GM12873 (cell line): ENCODE results near the gene LIPC.

Experiments
- CTCF ChIP-seq: IDR thresholded peaks from 2 replicates; pipeline ENCODE4 v1.5.1; 2012; ENCODE audit warnings: low read depth, mild to moderate bottlenecking, moderate library complexity, low read length, control low read depth; ENCODE audit not compliant: insufficient read depth; ENCODE audit errors: missing control alignments

Gene LIPC

DNA sequence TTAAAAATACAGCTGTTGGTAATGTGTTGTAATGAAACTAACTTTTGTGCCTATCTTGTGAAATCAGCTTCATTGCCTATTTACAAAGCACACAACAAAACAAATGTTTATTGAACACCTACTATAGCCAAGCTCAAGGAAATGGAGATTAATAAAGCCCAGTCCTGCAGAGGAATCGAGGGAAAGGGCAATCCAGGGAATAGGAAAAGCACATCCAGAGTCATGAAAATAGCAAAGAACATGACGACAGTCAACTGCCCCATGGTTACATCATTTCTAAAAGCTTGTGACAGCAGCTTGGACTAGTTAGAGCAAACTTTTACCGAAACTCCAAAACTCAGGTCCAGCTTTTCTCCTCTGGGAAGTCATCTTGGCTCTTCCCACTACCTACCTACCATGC lies 157.3 kb downstream of the LIPC start:
- no peak for TF ChIP-seq CTCF

DNA sequence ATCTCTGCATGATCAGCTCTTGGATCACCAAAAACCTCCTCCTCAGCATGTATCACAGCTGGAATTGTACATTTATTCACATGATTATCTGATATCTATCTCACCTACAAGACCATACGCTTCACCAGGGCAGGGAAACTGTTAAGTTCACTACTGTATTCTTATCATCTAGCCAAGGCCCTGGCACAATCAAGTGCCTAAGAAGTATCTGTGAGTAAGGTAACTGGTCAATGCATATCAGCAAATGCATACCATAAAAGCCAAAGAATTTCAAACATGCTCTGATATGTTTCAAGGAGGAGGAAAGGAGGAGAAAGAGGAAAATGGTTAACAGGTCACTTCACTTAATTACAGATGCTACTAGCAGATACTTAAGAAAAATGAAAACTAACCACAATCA lies 158.4 kb downstream of the LIPC start:
- TF ChIP-seq CTCF = no peak

- no peak for TF ChIP-seq CTCF
Observed at GRCh38 chr15:58590926-58591325, 159.1 kb downstream of the LIPC start.

- no peak for TF ChIP-seq CTCF
Observed at GRCh38 chr15:58593870-58594269, 162.1 kb downstream of the LIPC start.

DNA sequence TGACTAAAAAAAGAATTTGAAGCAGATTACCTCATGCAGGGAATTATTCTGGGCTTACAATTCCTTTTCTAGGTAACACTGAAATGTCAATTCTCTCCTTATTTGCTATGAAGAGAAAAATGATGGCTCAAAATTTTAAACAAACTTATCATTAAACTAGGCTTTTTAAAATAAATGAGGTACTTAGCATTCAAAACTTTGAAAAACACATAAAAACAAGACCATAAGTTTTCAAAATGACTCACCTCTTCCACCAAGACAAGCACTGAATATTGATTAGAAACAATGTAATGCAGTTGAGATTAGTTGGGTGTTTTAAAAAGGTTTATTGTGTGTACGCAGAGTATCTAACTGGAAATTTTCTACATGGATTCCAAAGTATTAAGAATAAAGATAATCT lies 163.1 kb downstream of the LIPC start:
- no peak for TF ChIP-seq CTCF

DNA sequence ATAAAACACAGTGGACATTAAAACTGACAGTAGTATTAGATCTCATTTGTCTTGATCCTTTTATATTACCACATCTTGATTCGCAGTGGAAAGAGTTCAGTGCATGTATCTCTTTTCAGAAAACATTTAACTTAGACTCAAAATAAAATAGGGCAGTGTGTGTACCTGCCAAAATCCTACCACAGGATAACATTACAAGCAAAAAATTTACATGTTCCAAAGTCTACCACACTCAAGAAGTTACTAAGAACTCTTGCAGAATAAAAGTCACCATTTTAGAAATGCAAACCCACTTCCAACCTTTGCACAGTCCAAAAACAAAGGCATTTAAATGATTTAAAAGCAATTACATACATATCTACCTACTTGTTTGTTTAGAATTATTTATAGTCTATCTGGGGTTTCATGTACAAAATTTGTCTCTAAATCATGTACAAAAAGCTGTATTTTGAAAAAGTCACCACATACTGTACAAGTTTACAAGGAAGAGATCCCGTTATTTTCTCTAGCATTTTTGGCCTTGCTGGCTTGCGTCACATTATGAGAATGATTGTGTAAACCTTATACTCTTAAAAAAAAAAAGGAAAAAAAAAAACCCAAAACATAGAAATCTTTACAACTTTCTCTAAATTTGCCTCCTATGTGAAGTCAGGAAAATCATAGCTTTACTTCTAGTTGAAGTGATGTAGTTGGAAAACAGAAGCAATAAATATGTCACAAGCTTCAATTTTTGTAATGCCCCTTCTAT lies 163.9 kb downstream of the LIPC start:
- TF ChIP-seq CTCF = no peak

DNA sequence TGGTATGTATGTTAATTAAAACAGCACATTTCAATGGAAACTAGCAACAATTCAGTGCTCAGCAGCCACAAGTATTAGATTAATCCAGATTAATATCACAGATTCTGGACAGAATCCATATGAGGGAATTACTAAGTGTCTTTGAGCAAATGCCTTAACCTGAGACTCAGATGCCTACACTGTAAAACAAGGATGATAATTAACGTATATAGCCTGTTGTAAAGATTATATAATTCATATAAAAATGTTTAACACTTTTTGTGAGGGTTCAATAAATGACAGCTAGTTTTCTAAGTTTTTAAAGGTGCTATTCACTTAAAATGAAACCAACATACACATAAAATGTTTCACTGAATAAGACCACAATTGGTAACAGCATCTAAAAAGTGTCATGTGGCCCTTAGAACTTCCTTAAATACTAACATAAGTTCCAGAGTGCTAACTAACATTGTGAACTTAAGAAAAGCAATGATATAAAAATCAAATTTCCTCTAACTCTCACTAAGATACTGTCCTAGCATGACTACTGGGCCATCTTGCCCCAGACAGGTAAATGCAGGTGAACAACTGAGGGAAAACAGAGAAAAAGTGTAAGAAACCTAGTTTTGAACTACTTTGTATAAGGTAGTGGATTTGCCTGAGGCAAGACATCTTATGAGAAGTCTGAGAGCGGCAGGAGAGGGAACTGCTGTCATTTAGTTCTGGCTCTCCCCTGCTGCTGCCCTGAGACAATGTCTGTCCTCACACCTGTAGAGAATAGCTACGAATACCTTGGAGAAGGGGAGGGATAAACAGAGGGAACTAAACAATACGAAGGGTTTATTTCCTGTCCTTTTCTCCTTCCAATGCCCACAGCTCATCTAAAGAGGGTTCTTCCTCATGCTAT lies 166.4 kb downstream of the LIPC start:
- TF ChIP-seq CTCF = no peak
